Stimulated activated CD8-positive, alpha-beta memory T cell treated with anti-CD3 and anti-CD28 coated beads, Interleukin-15, amount 100 ng/mL, for 4 hours (primary cell): ENCODE results near the gene PTTG2.
"Not testable (repeated sequence)": the region's sequence is repeated elsewhere in the genome, so short reads cannot be mapped to it uniquely, and the experiment has no call there.

Experiments used
- DNase-seq, 2 donors: peaks; one replicate each; pipeline ENCODE4 v3.0.0-alpha.2; 2020; ENCODE audit warnings: low read depth in 2 of 2

Gene PTTG2

GRCh38 chr4:37956941-37957340, 3.3 kb upstream of the PTTG2 start:
- DNase-seq, result no peak

GRCh38 chr4:37958932-37959331, 1.3 kb upstream of the PTTG2 start:
- DNase-seq, result no peak

DNA sequence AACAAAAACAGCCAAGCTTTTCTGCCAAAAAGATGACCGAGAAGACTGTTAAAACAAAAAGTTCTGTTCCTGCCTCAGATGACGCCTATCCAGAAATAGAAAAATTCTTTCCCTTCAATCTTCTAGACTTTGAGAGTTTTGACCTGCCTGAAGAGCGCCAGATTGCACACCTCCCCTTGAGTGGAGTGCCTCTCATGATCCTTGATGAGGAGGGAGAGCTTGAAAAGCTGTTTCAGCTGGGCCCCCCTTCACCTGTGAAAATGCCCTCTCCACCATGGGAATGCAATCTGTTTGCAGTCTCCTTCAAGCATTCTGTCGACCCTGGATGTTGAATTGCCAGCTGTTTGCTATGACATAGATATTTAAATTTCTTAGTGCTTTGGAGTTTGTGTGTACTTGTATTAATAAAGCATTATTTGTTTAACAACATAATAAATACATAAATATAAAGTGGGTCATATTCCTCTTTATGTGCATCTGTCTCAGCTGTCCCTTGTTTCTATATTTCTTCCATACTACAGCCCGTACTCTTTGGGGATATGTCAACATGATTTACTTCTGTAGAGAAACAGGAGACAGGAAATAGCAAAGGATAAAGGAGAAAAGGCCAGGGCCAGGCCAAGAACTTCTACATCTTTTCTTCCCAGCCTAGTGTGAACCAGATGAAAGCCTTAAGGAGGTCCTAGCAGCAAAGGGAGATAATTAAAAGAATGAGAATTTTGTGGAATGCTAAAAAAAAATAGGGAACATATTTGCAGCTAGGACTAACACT, 667 bp downstream of the PTTG2 start:
- no peak for DNase-seq

- no peak for DNase-seq
These were observed 4.7 kb downstream of the PTTG2 start for GRCh38 chr4:37964734-37965457.

DNA sequence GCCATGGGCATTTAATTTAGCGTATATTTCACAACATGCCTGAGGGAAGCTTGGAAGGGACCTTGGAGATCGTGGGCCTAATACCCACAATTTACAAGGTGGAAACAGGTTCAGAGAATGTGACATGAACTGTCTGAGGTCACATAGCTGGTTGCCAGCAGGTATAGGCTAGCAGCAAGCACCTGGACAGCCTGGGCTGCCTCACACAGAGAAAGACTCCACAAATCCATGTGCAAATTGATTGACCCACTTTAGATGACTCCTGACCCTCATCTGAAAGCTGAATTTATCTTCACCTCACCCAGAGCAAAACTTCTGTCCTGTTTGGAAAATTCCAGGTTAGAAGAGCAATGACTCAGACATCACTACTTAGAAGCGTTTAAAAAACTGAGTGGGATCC, 5.8 kb downstream of the PTTG2 start:
- no peak for DNase-seq

DNA sequence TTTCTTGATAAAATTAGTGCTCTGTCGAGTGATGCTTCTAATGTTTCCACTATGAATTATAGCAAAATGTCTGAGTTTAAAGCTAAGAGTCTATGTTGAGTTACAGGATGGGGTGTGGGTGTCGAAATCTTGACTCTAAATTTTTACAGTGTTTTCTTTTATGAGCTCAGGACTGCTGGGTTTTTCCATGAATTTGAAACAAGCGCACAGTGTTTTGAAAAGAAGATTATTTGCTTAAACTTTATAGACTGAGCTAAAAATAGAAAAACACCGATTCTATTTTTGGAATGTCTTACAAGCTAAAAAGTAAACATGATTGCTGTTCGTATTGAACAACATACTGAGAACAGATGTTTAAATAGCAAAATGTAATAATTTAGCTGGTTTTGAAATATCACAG, 7.5 kb downstream of the PTTG2 start:
- DNase-seq, result no peak

DNA sequence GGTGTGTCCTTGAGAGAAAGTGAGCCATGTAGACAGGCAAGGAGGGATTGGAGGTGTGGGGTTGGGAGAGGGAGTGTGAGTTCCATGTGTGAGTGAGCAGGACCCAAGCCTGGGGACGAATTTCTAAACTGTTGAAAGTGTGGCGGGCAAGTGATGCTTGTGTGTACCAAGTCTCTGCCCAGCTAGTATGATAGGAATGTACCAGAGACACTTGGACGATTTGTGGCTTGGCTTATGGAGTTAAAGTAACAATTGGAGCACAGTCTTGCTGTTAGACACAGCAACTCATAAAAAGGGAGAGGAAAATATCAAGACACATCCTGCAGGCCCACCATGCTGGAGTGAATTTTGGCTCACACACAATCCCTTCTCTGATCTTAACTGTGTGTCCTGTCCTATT, 8.5 kb downstream of the PTTG2 start:
- no peak for DNase-seq

GRCh38 chr4:37970702-37971101, 10.5 kb downstream of the PTTG2 start:
- peak; percentile 9 to 39 for DNase-seq

GRCh38 chr4:37971202-37971601, 11.0 kb downstream of the PTTG2 start:
- no peak for DNase-seq

DNA sequence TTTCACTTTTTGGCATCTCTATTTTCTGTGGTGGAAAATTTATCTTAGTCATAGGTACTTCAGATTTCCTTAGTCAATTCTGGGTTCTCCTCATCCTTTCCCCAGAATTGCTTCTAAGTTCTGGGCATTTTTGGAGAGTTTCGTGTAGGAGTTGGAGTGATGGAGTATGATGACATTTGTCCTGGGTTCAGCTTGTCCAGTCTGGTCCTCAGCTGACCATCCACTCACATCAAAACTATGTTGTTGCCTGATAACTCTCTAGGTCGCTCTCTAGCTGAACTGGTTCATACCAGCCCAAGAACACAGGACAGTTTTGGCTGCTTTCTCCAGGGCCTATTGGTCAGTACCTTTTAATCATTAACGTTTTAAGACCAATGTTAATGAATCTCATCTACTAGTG, 13.2 kb downstream of the PTTG2 start:
- no peak for DNase-seq

GRCh38 chr4:37975321-37975822, 15.2 kb downstream of the PTTG2 start:
- DNase-seq, result not testable (repeated sequence)

DNA sequence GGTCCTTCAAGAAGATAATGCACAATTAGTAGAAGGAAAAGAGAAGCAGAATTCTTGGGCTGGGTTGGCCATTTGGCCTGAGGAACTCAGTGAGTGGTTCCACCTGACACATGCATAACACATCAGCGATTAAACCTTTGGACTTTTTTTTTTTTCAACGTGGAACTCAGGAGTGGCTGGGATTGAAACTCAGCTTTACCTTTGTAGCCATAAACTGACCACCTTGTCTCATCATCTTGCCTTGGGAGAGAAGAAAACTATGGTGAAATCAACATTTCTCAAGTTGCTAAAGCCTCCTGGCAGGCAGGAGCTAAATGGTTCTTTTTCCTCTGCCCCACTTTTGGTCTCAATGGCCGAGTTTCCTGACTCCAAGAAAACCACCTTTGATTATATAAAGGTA, 16.3 kb downstream of the PTTG2 start:
- DNase-seq, result no peak

DNA sequence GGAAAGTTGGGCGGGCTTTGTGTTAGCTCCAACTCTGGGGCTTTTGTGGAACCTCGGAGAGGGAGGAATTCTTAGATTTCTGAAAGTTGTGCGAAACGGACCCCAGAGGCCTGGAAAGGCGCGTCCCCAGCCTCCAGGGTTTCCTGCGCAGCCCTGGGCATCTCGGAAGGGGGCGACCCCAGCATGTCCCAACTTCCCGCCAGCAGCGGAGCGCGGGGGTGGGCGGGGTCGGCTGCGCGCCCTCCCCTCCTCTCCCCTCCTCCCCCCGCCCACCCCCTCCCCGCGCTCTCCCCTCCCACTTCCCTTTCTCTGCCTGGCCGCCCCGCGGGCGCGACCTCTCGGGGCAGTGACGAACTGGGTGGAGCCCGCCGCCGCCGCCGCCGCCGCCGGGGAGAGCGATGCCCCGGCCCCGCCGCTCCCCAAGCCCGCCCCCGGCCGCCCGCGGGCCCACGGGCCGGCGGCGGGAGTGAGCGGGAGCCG, 16.8 kb downstream of the PTTG2 start:
- DNase-seq, result peak; percentile 48 to 65

- peak; percentile 62 to 63 for DNase-seq
These were observed 17.5 kb downstream of the PTTG2 start for GRCh38 chr4:37977471-37978247.

DNA sequence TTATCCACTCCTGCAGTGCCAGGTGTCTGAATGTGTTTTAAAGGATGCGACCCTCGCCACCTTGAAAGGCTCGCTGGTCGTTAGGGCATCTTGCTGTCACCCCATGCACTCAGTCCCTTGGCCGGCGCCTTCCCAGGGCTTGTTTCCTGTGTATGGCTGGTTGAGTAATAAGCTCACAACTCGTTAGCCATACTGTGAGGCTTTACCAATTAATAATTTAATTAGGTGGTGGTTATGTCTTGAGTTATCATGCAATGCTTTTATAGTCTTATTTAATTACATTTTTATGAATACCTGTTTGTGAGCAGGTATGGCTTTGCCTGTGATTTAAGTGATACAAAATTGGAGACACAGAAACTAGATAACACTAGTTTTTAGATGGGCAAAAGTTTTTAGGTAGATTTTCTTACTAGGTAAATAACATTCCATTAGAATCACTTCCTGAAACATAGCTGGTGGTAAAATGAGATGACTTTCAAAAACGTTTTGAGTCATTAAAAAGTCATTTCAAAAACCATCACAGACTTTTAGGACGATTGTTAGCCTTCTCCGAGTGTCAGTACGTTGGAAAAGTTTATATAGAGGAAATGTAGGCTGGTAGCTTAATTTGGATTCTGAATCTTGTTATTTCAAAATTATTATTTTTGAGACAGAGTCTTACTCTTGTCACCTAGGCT, 18.2 kb downstream of the PTTG2 start:
- no peak for DNase-seq

GRCh38 chr4:37980246-37980645, 20.0 kb downstream of the PTTG2 start:
- no peak for DNase-seq

GRCh38 chr4:37981425-37981824, 21.2 kb downstream of the PTTG2 start:
- DNase-seq, result no peak

GRCh38 chr4:37981844-37982720, 21.9 kb downstream of the PTTG2 start:
- DNase-seq, result no peak

GRCh38 chr4:37982736-37983135, 22.5 kb downstream of the PTTG2 start:
- DNase-seq, result no peak

DNA sequence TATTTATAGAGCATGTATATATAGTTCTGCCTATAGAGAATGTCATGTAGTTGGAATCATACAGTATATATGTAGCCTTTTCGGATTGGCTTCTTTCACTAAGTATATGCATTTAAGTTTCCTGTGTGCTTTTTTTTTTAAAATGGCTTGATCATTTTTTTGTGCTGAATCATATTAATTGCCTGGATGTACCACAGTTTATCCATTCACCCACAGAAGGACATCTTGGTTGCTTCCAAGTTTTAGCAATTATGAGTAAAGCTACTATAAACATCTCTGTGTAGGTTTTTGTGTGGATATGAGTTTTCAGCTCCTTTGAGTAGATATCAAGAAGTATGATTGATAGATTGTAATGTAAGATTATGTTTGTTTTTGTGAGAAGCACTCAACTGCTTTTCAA, 23.8 kb downstream of the PTTG2 start:
- no peak for DNase-seq
